ENCODE results near the gene FAM43A.

The FAM43A gene

GRCh38 chr3:194730365-194730764 lies 44.7 kb downstream of the FAM43A start:
- Histone ChIP-seq H3K36me3 (ENCODE audit: control insufficient read depth, insufficient read depth, low read length) (no peaks in the 10 kb centered on the region), H3K4me3 (replicated peaks; ENCODE audit: low read depth, low read length) (no peak overlapping the region), H3K27me3 (replicated peaks; ENCODE audit: control insufficient read depth, insufficient read depth, low read length) (no peaks in the 10 kb centered on the region)
- TF ChIP-seq CTCF (IDR thresholded peaks at IDR 0.05; ENCODE audit: insufficient read depth, low read length, poor library complexity, severe bottlenecking), result no peak
- DNase-seq (ENCODE audit: extremely low read depth, insufficient read length), result no peak

- no peaks in the 10 kb centered on the region for H3K27me3 ChIP-seq (replicated peaks; ENCODE audit: control insufficient read depth, insufficient read depth, low read length)
- no peak for DNase-seq (ENCODE audit: extremely low read depth, insufficient read length)
- no peaks in the 10 kb centered on the region for H3K36me3 ChIP-seq (ENCODE audit: control insufficient read depth, insufficient read depth, low read length)
- no peak overlapping the region for H3K4me3 ChIP-seq (replicated peaks; ENCODE audit: low read depth, low read length)
- TF ChIP-seq CTCF (IDR thresholded peaks at IDR 0.05; ENCODE audit: insufficient read depth, low read length, poor library complexity, severe bottlenecking), result no peak
These were observed 45.9 kb downstream of the FAM43A start for GRCh38 chr3:194731506-194732073.

DNA sequence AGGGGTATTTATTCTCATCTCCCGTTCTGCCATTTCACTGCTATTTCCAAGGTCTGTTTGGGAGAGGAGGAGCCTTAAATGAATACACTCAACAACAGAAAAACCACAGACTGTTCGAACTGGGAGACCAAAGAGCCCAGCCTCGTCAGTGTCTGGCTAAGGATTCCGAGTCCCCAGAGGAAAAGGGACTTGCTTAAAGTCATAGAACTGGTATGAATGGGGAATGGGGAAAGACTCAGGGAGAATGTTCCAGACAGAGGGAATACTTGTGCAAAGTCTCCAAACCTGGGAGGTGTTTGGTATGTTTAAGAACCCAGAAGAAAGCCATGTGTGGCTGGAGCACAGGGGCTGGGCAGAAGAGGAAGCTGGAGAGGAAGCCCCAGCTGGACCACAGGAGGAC lies 46.9 kb downstream of the FAM43A start:
- DNase-seq (ENCODE audit: extremely low read depth, insufficient read length), result no peak
- no peak overlapping the region for H3K4me3 ChIP-seq (replicated peaks; ENCODE audit: low read depth, low read length)
- no peak for TF ChIP-seq CTCF (IDR thresholded peaks at IDR 0.05; ENCODE audit: insufficient read depth, low read length, poor library complexity, severe bottlenecking)
- no peaks in the 10 kb centered on the region for H3K27me3 ChIP-seq (replicated peaks; ENCODE audit: control insufficient read depth, insufficient read depth, low read length)
- no peaks in the 10 kb centered on the region for H3K36me3 ChIP-seq (ENCODE audit: control insufficient read depth, insufficient read depth, low read length)

- no peaks in the 10 kb centered on the region for H3K36me3 ChIP-seq (ENCODE audit: control insufficient read depth, insufficient read depth, low read length)
- no peak for TF ChIP-seq CTCF (IDR thresholded peaks at IDR 0.05; ENCODE audit: insufficient read depth, low read length, poor library complexity, severe bottlenecking)
- no peak for DNase-seq (ENCODE audit: extremely low read depth, insufficient read length)
These were observed 50.7 kb downstream of the FAM43A start for GRCh38 chr3:194736277-194736895.

DNA sequence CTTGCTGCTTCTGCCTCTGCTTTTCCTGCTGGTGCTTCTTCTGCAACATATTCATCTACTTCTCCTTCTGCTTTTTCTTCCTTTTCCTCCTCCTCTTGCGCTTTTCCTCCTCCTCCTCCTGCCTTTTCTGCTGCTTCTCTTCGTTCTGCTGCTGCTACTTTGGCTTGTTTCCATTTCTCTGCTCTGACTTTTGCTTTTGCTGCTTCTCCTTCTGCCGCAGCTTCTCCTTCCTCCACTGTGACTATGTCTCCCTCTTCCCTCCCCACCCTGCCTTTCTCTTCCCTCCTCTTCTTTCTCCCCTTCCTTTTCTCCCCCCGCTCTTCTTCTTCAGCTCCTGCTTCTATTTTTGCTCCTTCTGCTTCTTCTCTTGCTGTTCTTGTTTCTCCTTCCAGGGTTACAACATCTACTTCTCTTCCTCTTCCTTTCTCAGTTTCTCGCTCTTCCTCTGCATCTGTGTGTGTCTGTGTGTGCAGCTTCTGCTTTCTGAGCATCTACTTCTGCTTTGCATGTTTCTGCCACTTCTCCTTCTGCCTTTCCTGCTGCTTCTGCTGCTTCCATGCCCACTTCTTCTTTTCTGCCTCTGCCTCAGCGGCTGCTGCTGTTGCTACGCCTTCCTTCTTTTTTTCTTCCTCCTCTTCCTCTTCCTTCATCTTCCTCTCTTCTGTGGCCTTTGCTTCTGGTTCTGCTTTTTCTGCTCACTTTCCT lies 51.4 kb downstream of the FAM43A start:
- TF ChIP-seq CTCF (IDR thresholded peaks at IDR 0.05; ENCODE audit: insufficient read depth, low read length, poor library complexity, severe bottlenecking), result no peak
- no peak for DNase-seq (ENCODE audit: extremely low read depth, insufficient read length)
- no peaks in the 10 kb centered on the region; the same call in 1 of the 2 replicates for H3K27me3 ChIP-seq (replicated peaks; ENCODE audit: control insufficient read depth, insufficient read depth, low read length)
- no peak overlapping the region for H3K4me3 ChIP-seq (replicated peaks; ENCODE audit: low read depth, low read length)
- H3K36me3 ChIP-seq (ENCODE audit: control insufficient read depth, insufficient read depth, low read length), result no peaks in the 10 kb centered on the region

More at GRCh38 chr3:194736277-194736895, 50.7 kb downstream of the FAM43A start:
- H3K4me3 ChIP-seq (replicated peaks; ENCODE audit: low read depth, low read length), result no peak overlapping the region
- no peaks in the 10 kb centered on the region; the same call in 1 of the 2 replicates for H3K27me3 ChIP-seq (replicated peaks; ENCODE audit: control insufficient read depth, insufficient read depth, low read length)

Measured in GM06990 (cell line).